ENCODE measurements around the gene NOLC1.

NOLC1 gene

GRCh38 chr10:102140913-102141540 is 11.2 kb upstream of the NOLC1 start:
- Histone ChIP-seq H2AFZ (ENCODE audit: low read length) (no peak overlapping the region), H3K4me3 (ENCODE audit: low read length) (no peak overlapping the region), H3K36me3 (replicated peaks; ENCODE audit: insufficient read depth, low read length) (peaks cover 35% of the 10 kb centered on the region), H3F3A (ENCODE audit: insufficient read depth, low read length) (0 out of 2 replicates have a peak, but pooled peaks cover under 1% of the 10 kb centered on the region), H3K9ac (ENCODE audit: low read length) (no peak overlapping the region), H3K4me2 (ENCODE audit: low read depth, low read length) (no peak overlapping the region), H3K9me3 (replicated peaks; ENCODE audit: insufficient read depth, low read length) (no peaks in the 10 kb centered on the region), H3K27ac (ENCODE audit: low read length) (no peak overlapping the region), H3K79me2 (ENCODE audit: low read length) (peaks cover 79% of the 10 kb centered on the region), H3K9me2 (replicated peaks; ENCODE audit: insufficient read depth, low read length) (no peaks in the 10 kb centered on the region), H3K4me1 (ENCODE audit: low read length) (no peaks in the 10 kb centered on the region), H4K20me1 (ENCODE audit: insufficient read depth, low read length) (peaks cover 39% of the 10 kb centered on the region), H3K27me3 (replicated peaks; ENCODE audit: insufficient read depth, low read length) (no peaks in the 10 kb centered on the region)
- TF ChIP-seq EZH2 (optimal IDR thresholded peaks at IDR 0.05; ENCODE audit: low read depth, low read length) (no peak), EZH2phosphoT487 (IDR thresholded peaks at IDR 0.05; ENCODE audit: low read length) (no peak)
- TF ChIP-seq, protein P1, sequence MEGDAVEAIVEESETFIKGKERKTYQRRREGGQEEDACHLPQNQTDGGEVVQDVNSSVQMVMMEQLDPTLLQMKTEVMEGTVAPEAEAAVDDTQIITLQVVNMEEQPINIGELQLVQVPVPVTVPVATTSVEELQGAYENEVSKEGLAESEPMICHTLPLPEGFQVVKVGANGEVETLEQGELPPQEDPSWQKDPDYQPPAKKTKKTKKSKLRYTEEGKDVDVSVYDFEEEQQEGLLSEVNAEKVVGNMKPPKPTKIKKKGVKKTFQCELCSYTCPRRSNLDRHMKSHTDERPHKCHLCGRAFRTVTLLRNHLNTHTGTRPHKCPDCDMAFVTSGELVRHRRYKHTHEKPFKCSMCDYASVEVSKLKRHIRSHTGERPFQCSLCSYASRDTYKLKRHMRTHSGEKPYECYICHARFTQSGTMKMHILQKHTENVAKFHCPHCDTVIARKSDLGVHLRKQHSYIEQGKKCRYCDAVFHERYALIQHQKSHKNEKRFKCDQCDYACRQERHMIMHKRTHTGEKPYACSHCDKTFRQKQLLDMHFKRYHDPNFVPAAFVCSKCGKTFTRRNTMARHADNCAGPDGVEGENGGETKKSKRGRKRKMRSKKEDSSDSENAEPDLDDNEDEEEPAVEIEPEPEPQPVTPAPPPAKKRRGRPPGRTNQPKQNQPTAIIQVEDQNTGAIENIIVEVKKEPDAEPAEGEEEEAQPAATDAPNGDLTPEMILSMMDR (IDR thresholded peaks at IDR 0.05; ENCODE audit: low read length): no peak
- no peak for DNase-seq

DNA sequence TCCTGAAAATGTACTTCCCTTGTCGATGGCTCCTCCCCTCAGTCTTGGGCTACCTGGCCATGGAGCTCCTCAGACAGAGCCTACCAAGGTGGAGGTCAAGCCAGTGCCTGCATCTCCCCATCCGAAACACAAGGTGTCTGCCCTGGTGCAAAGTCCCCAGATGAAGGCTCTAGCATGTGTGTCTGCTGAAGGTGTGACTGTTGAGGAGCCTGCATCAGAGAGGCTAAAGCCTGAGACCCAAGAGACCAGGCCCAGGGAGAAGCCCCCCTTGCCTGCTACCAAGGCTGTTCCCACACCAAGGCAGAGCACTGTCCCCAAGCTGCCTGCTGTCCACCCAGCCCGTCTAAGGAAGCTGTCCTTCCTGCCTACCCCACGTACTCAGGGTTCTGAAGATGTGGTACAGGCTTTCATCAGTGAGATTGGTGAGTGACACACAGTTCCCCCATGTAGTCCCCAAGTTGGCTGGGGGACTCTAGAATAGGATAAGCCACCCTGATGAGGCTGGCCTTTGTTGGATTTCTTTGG is 10.5 kb upstream of the NOLC1 start:
- H3K9me3 ChIP-seq (replicated peaks; ENCODE audit: insufficient read depth, low read length): no peaks in the 10 kb centered on the region
- no peaks in the 10 kb centered on the region for H3K27me3 ChIP-seq (replicated peaks; ENCODE audit: insufficient read depth, low read length)
- H2AFZ ChIP-seq (ENCODE audit: low read length): no peak overlapping the region
- peaks cover 35% of the 10 kb centered on the region for H3K36me3 ChIP-seq (replicated peaks; ENCODE audit: insufficient read depth, low read length)
- DNase-seq: no peak
- H4K20me1 ChIP-seq (ENCODE audit: insufficient read depth, low read length): peaks cover 33% of the 10 kb centered on the region
- no peak overlapping the region for H3K4me3 ChIP-seq (ENCODE audit: low read length)
- H3K4me1 ChIP-seq (ENCODE audit: low read length): no peaks in the 10 kb centered on the region
- H3F3A ChIP-seq (ENCODE audit: insufficient read depth, low read length): 0 out of 2 replicates have a peak, but pooled peaks cover 3% of the 10 kb centered on the region
- no peak overlapping the region for H3K27ac ChIP-seq (ENCODE audit: low read length)
- no peaks in the 10 kb centered on the region for H3K9me2 ChIP-seq (replicated peaks; ENCODE audit: insufficient read depth, low read length)
- peaks cover 75% of the 10 kb centered on the region for H3K79me2 ChIP-seq (ENCODE audit: low read length)
- no peak for TF ChIP-seq EZH2phosphoT487 (IDR thresholded peaks at IDR 0.05; ENCODE audit: low read length)
- TF ChIP-seq EZH2 (optimal IDR thresholded peaks at IDR 0.05; ENCODE audit: low read depth, low read length): no peak
- TF ChIP-seq, protein P1 (IDR thresholded peaks at IDR 0.05; ENCODE audit: low read length): no peak
- no peak overlapping the region for H3K9ac ChIP-seq (ENCODE audit: low read length)
- H3K4me2 ChIP-seq (ENCODE audit: low read depth, low read length): no peak overlapping the region

GRCh38 chr10:102146971-102147428 is 5.2 kb upstream of the NOLC1 start:
- peaks cover 25% of the 10 kb centered on the region for H3K36me3 ChIP-seq (replicated peaks; ENCODE audit: insufficient read depth, low read length)
- H3K4me1 ChIP-seq (ENCODE audit: low read length): peaks cover 12% of the 10 kb centered on the region
- H3F3A ChIP-seq (ENCODE audit: insufficient read depth, low read length): peaks cover 50% of the 10 kb centered on the region
- no peaks in the 10 kb centered on the region for H3K27me3 ChIP-seq (replicated peaks; ENCODE audit: insufficient read depth, low read length)
- H3K9ac ChIP-seq (ENCODE audit: low read length): no peak overlapping the region
- no peak overlapping the region for H3K27ac ChIP-seq (ENCODE audit: low read length)
- no peak for TF ChIP-seq EZH2 (optimal IDR thresholded peaks at IDR 0.05; ENCODE audit: low read depth, low read length)
- TF ChIP-seq, protein P1 (IDR thresholded peaks at IDR 0.05; ENCODE audit: low read length): no peak
- no peak for TF ChIP-seq EZH2phosphoT487 (IDR thresholded peaks at IDR 0.05; ENCODE audit: low read length)
- no peaks in the 10 kb centered on the region for H3K9me2 ChIP-seq (replicated peaks; ENCODE audit: insufficient read depth, low read length)
- peaks cover 36% of the 10 kb centered on the region for H3K79me2 ChIP-seq (ENCODE audit: low read length)
- H3K4me3 ChIP-seq (ENCODE audit: low read length): no peak overlapping the region
- no peak for DNase-seq
- H4K20me1 ChIP-seq (ENCODE audit: insufficient read depth, low read length): no peaks in the 10 kb centered on the region
- no peak overlapping the region for H3K4me2 ChIP-seq (ENCODE audit: low read depth, low read length)
- no peaks in the 10 kb centered on the region for H3K9me3 ChIP-seq (replicated peaks; ENCODE audit: insufficient read depth, low read length)
- no peak overlapping the region for H2AFZ ChIP-seq (ENCODE audit: low read length)
